GM21576 (cell line): Measurements from ENCODE around the gene SDF2.
"Not testable (repeated sequence)": the region's sequence is repeated elsewhere in the genome, so short reads cannot be mapped to it uniquely, and the experiment has no call there.

ENCODE experiments used
- ATAC-seq: cut with Tn5 transposase; IDR thresholded peaks from one replicate; pipeline ENCODE4 v1.9.1; 2021; ENCODE audit warnings: mild to moderate bottlenecking, moderate library complexity; ENCODE audit not compliant: unreplicated experiment

Gene SDF2

GRCh38 chr17:28635506-28635905, 26.2 kb downstream of the SDF2 start:
- ATAC-seq: no peak

- ATAC-seq: no peak
Measured at GRCh38 chr17:28634206-28634865, 27.4 kb downstream of the SDF2 start.

GRCh38 chr17:28626818-28627217, 34.9 kb downstream of the SDF2 start:
- no peak for ATAC-seq

GRCh38 chr17:28624148-28624547, 37.6 kb downstream of the SDF2 start:
- ATAC-seq: no peak

- ATAC-seq: no peak
Measured at GRCh38 chr17:28623696-28624095, 38.0 kb downstream of the SDF2 start.

GRCh38 chr17:28622186-28622585, 39.5 kb downstream of the SDF2 start:
- no peak for ATAC-seq

- no peak for ATAC-seq
Measured at GRCh38 chr17:28620010-28620409, 41.7 kb downstream of the SDF2 start.

- ATAC-seq: no peak
Measured at GRCh38 chr17:28618464-28618863, 43.2 kb downstream of the SDF2 start.

GRCh38 chr17:28616281-28616680, 45.4 kb downstream of the SDF2 start:
- no peak for ATAC-seq

GRCh38 chr17:28615260-28615940, 46.3 kb downstream of the SDF2 start:
- ATAC-seq: no peak

- ATAC-seq: no peak
Measured at GRCh38 chr17:28613931-28614381, 47.8 kb downstream of the SDF2 start, which contains the start of gene RSKR. RSKR (minus strand) TSS chr17:28614185; CDS start chr17:28614161, 24 bp downstream.

GRCh38 chr17:28612936-28613872, 48.5 kb downstream of the SDF2 start:
- no peak for ATAC-seq

GRCh38 chr17:28612531-28612930, 49.2 kb downstream of the SDF2 start:
- no peak for ATAC-seq

GRCh38 chr17:28610376-28610775, 51.3 kb downstream of the SDF2 start:
- ATAC-seq: no peak

GRCh38 chr17:28604031-28604430, 57.7 kb downstream of the SDF2 start:
- not testable (repeated sequence) for ATAC-seq

- ATAC-seq: peak; percentile 41
Measured at GRCh38 chr17:28599311-28600184, 62.2 kb downstream of the SDF2 start.

- peak; percentile 79 for ATAC-seq
Measured at GRCh38 chr17:28598799-28599310, 62.9 kb downstream of the SDF2 start, which contains the start of gene SPAG5. SPAG5 (minus strand) TSS chr17:28599025; CDS start chr17:28598946, 79 bp downstream.

GRCh38 chr17:28598389-28598788, 63.3 kb downstream of the SDF2 start:
- no peak for ATAC-seq
